GM23338 (cell line): ENCODE results near the gene SFXN1. TPM values are rescaled to one million over a fixed set of nuclear protein-coding genes. Genes with fewer than 3 reads are reported as not detected.
A peak's percentile ranks its signal among the peaks of the same experiment; 100 is the strongest.

ENCODE experiments used
- ATAC-seq: fragments of 200-7000 bp; cut with Tn5 transposase; 3 replicates; pipeline ENCODE4 v1.9.1; 2020
- DNase-seq: peaks from one replicate; pipeline ENCODE4 v3.0.0-alpha.2; 2015; ENCODE audit warnings: low spot score
- H2AFZ ChIP-seq: fragments of 200-600 bp; sonication (generic); 2 replicates; pipeline ENCODE4 v1.8.0; 2016; ENCODE audit warnings: antibody characterized with exemption, mild to moderate bottlenecking, moderate library complexity
- H3F3A ChIP-seq: fragments of 200-600 bp; sonication (generic); replicated peaks from 2 replicates; pipeline ENCODE4 v1.8.0; 2017; ENCODE audit warnings: antibody characterized with exemption, mixed run types, low read depth
- H3K27ac ChIP-seq: fragments of 200-600 bp; sonication (generic); 2 replicates; pipeline ENCODE4 v1.6.1; 2016; ENCODE audit warnings: low read depth
- H3K27me3 ChIP-seq: fragments of 200-600 bp; sonication (generic); 2 replicates; pipeline ENCODE4 v1.8.0; 2016; ENCODE audit warnings: mild to moderate bottlenecking, mixed run types, moderate library complexity; ENCODE audit not compliant: insufficient read depth
- H3K36me3 ChIP-seq: fragments of 200-600 bp; sonication (generic); 2 replicates; pipeline ENCODE4 v1.8.0; 2016; ENCODE audit warnings: mild to moderate bottlenecking; ENCODE audit not compliant: insufficient read depth
- H3K4me1 ChIP-seq: fragments of 200-600 bp; sonication (generic); 2 replicates; pipeline ENCODE4 v1.8.0; 2016; ENCODE audit warnings: mild to moderate bottlenecking, moderate library complexity; ENCODE audit not compliant: insufficient read depth
- H3K4me2 ChIP-seq: fragments of 200-600 bp; sonication (generic); 2 replicates; pipeline ENCODE4 v1.7.1; 2017; ENCODE audit warnings: mixed run types
- H3K4me3 ChIP-seq: fragments of 200-600 bp; sonication (generic); 2 replicates; pipeline ENCODE4 v1.6.1; 2016; ENCODE audit warnings: mixed run types
- H3K79me2 ChIP-seq: fragments of 200-600 bp; sonication (generic); replicated peaks from 2 replicates; pipeline ENCODE4 v1.8.0; 2017; ENCODE audit warnings: mild to moderate bottlenecking; ENCODE audit not compliant: insufficient read depth
- H3K9me2 ChIP-seq: fragments of 200-600 bp; sonication (generic); 2 replicates; pipeline ENCODE4 v1.8.0; 2017; ENCODE audit not compliant: insufficient read depth
- H4K20me1 ChIP-seq: fragments of 200-600 bp; sonication (generic); replicated peaks from 2 replicates; pipeline ENCODE4 v1.8.0; 2017; ENCODE audit warnings: mild to moderate bottlenecking; ENCODE audit not compliant: insufficient read depth
- H3K27ac Mint-ChIP-seq: 2 replicates; pipeline ENCODE4 v1.8.0; 2020; ENCODE audit warnings: inconsistent platforms, mild to moderate bottlenecking, moderate library complexity, mixed read lengths
- H3K27me3 Mint-ChIP-seq: 3 replicates; pipeline ENCODE4 v1.8.0; 2022; ENCODE audit warnings: low read depth, mild to moderate bottlenecking, moderate library complexity, mixed read lengths, inconsistent platforms; ENCODE audit not compliant: insufficient read depth, poor library complexity
- H3K36me3 Mint-ChIP-seq: 3 replicates; pipeline ENCODE4 v1.8.0; 2021; ENCODE audit warnings: low read depth, mild to moderate bottlenecking, inconsistent platforms, moderate library complexity, mixed read lengths
- H3K4me1 Mint-ChIP-seq: 3 replicates; pipeline ENCODE4 v1.8.0; 2020; ENCODE audit warnings: mild to moderate bottlenecking, inconsistent platforms, mixed read lengths
- H3K4me3 Mint-ChIP-seq: 3 replicates; pipeline ENCODE4 v1.8.0; 2021; ENCODE audit warnings: moderate library complexity, mild to moderate bottlenecking, inconsistent platforms, mixed read lengths
- H3K9me3 Mint-ChIP-seq: 3 replicates; pipeline ENCODE4 v1.8.0; 2020; ENCODE audit warnings: moderate library complexity, mild to moderate bottlenecking, inconsistent platforms, mixed read lengths
- CREB1 ChIP-seq: fragments of 250-450 bp; sonication (Bioruptor Pico); IDR thresholded peaks from 2 replicates; pipeline ENCODE4 v1.5.0; 2020; ENCODE audit warnings: low read depth, mild to moderate bottlenecking, moderate library complexity
- CTCF ChIP-seq, 2 experiments: fragments of 200-600 bp in 1 of 2; sonication (generic) in 1 of 2; conservative IDR thresholded peaks; 2 replicates each; pipeline versions ENCODE4 v1.5.1 to v1.6.1; 2016 to 2017; ENCODE audit warnings: antibody characterized with exemption in 2 of 2, low read depth in 2 of 2, mild to moderate bottlenecking in 2 of 2, moderate library complexity in 1 of 2
- EZH2 ChIP-seq: fragments of 200-600 bp; sonication (generic); IDR thresholded peaks from one replicate; pipeline ENCODE4 v1.8.0; 2017; ENCODE audit warnings: antibody characterized with exemption, mild to moderate bottlenecking, low read depth; ENCODE audit not compliant: unreplicated experiment
- EZH2phosphoT487 ChIP-seq: fragments of 200-600 bp; sonication (generic); IDR thresholded peaks from one replicate; pipeline ENCODE4 v1.8.1; 2018; ENCODE audit warnings: antibody characterized with exemption; ENCODE audit not compliant: unreplicated experiment
- JUNB ChIP-seq: IDR thresholded peaks from one replicate; pipeline ENCODE4 v1.6.1; 2016; ENCODE audit warnings: antibody characterized with exemption; ENCODE audit not compliant: unreplicated experiment
- NANOG ChIP-seq: IDR thresholded peaks from 2 replicates; pipeline ENCODE4 v1.6.1; 2016; ENCODE audit warnings: antibody characterized with exemption, borderline replicate concordance
- POLR2AphosphoS5 ChIP-seq: IDR thresholded peaks from 2 replicates; pipeline ENCODE4 v1.6.1; 2016; ENCODE audit warnings: antibody characterized with exemption, low read depth
- STAT1 ChIP-seq: IDR thresholded peaks from one replicate; pipeline ENCODE4 v1.6.1; 2016; ENCODE audit warnings: antibody characterized with exemption; ENCODE audit not compliant: unreplicated experiment
- ZNF114 ChIP-seq: fragments of 250-450 bp; sonication (Bioruptor Pico); IDR thresholded peaks from 2 replicates; pipeline ENCODE4 v1.5.0; 2020; ENCODE audit warnings: mild to moderate bottlenecking, moderate library complexity
- ZNF331 ChIP-seq: fragments of 250-450 bp; sonication (Bioruptor Pico); IDR thresholded peaks from 2 replicates; pipeline ENCODE4 v1.5.0; 2020; ENCODE audit warnings: low read depth, mild to moderate bottlenecking, moderate library complexity
- polyA plus RNA-seq: library from polyadenylated mRNA; unstranded; fragments of >200 nt; fragmentation: Nextera tagmentation; extraction: Ambion mirVana; gene quantifications from 2 replicates; pipeline ENCODE4 v1.2.1, GENCODE V29; 2016
- total RNA-seq: library from RNA; depleted of rRNA; stranded (reverse); fragments of >200 nt; shearing (Covaris generic); gene quantifications from 2 replicates; pipeline ENCODE4 v1.2.3, GENCODE V29; 2014
- TF ChIP-seq, protein P1 (sequence below): fragments of 250-450 bp; sonication (Bioruptor Pico); IDR thresholded peaks from 2 replicates; pipeline ENCODE4 v1.5.0; 2020; ENCODE audit warnings: mild to moderate bottlenecking, moderate library complexity
- TF ChIP-seq, protein P2 (sequence below): IDR thresholded peaks from one replicate; pipeline ENCODE4 v1.6.1; 2018; ENCODE audit warnings: antibody characterized with exemption; ENCODE audit not compliant: unreplicated experiment
- TF ChIP-seq, protein P3 (sequence below): IDR thresholded peaks from 2 replicates; pipeline ENCODE4 v1.6.1; 2016; ENCODE audit warnings: antibody characterized with exemption

SFXN1 gene
- total and polyA plus RNA-seq, 2 experiments from 2014 or later = 44.0 to 97.7 TPM

DNA sequence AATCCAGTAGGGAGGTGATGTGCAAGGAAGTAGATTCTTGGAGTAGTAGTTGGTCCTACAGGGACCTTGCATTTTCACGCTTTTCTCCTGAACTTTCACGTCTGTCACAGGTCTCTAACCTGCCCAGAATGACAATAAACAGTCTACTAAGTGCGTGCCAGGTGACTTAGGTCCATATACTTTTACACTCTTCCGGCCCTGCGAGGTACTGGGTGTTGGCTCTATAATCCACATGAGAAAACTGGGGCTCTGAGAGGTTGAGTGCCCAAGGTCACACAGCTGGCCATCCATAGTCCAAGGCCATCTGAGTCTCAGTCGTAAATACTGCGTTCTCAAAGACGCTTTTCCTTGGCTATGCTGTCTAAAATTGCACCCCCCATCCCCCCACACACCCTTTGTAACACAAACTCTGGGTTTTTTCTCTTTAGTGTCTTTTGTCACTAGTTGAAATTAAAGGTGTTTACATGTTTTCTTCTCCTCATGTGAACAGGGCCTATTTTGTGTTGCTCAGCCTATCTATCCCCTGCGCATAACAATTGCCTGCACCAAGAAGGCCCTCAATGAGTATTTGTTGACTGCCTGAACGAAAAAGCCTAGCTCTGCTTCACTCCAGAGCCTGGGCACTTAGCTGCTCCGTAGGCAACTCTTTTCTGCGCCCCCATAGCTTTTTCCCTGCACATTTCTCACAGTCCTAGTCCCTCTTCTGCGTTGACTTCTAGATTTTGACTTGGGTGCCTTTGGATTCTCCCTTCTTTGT, 943 bp downstream of the SFXN1 start:
- peaks cover 26% of the 10 kb centered on the region for H3K27me3 ChIP-seq
- peak overlapping the region; percentile 94 for H3K4me3 ChIP-seq
- H3K36me3 ChIP-seq = no peaks in the 10 kb centered on the region
- H3K9me3 Mint-ChIP-seq = no peaks in the 10 kb centered on the region
- no peak overlapping the region; the same call in 1 of the 2 replicates for H2AFZ ChIP-seq
- peaks cover 17% of the 10 kb centered on the region for H3K4me1 ChIP-seq
- H3K27ac Mint-ChIP-seq = peak overlapping the region; percentile 22; the same call in 1 of the 2 replicates
- peak; percentile 22 for ATAC-seq
- no peak overlapping the region for H3K27ac ChIP-seq
- peaks cover 29% of the 10 kb centered on the region for H3K4me1 Mint-ChIP-seq
- TF ChIP-seq POLR2AphosphoS5 = no peak
- TF ChIP-seq EZH2 = no peak
- TF ChIP-seq EZH2phosphoT487 = no peak
- TF ChIP-seq, protein P1, sequence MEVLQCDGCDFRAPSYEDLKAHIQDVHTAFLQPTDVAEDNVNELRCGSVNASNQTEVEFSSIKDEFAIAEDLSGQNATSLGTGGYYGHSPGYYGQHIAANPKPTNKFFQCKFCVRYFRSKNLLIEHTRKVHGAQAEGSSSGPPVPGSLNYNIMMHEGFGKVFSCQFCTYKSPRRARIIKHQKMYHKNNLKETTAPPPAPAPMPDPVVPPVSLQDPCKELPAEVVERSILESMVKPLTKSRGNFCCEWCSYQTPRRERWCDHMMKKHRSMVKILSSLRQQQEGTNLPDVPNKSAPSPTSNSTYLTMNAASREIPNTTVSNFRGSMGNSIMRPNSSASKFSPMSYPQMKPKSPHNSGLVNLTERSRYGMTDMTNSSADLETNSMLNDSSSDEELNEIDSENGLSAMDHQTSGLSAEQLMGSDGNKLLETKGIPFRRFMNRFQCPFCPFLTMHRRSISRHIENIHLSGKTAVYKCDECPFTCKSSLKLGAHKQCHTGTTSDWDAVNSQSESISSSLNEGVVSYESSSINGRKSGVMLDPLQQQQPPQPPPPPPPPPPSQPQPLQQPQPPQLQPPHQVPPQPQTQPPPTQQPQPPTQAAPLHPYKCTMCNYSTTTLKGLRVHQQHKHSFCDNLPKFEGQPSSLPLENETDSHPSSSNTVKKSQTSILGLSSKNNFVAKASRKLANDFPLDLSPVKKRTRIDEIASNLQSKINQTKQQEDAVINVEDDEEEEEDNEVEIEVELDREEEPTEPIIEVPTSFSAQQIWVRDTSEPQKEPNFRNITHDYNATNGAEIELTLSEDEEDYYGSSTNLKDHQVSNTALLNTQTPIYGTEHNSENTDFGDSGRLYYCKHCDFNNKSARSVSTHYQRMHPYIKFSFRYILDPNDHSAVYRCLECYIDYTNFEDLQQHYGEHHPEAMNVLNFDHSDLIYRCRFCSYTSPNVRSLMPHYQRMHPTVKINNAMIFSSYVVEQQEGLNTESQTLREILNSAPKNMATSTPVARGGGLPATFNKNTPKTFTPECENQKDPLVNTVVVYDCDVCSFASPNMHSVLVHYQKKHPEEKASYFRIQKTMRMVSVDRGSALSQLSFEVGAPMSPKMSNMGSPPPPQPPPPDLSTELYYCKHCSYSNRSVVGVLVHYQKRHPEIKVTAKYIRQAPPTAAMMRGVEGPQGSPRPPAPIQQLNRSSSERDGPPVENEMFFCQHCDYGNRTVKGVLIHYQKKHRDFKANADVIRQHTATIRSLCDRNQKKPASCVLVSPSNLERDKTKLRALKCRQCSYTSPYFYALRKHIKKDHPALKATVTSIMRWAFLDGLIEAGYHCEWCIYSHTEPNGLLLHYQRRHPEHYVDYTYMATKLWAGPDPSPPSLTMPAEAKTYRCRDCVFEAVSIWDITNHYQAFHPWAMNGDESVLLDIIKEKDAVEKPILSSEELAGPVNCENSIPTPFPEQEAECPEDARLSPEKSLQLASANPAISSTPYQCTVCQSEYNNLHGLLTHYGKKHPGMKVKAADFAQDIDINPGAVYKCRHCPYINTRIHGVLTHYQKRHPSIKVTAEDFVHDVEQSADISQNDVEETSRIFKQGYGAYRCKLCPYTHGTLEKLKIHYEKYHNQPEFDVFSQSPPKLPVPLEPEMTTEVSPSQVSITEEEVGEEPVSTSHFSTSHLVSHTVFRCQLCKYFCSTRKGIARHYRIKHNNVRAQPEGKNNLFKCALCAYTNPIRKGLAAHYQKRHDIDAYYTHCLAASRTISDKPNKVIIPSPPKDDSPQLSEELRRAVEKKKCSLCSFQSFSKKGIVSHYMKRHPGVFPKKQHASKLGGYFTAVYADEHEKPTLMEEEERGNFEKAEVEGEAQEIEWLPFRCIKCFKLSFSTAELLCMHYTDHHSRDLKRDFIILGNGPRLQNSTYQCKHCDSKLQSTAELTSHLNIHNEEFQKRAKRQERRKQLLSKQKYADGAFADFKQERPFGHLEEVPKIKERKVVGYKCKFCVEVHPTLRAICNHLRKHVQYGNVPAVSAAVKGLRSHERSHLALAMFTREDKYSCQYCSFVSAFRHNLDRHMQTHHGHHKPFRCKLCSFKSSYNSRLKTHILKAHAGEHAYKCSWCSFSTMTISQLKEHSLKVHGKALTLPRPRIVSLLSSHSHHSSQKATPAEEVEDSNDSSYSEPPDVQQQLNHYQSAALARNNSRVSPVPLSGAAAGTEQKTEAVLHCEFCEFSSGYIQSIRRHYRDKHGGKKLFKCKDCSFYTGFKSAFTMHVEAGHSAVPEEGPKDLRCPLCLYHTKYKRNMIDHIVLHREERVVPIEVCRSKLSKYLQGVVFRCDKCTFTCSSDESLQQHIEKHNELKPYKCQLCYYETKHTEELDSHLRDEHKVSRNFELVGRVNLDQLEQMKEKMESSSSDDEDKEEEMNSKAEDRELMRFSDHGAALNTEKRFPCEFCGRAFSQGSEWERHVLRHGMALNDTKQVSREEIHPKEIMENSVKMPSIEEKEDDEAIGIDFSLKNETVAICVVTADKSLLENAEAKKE (CRISPR knock-in tag) = no peak
- no peak for TF ChIP-seq CREB1 (CRISPR knock-in tag)
- TF ChIP-seq, protein P2, sequence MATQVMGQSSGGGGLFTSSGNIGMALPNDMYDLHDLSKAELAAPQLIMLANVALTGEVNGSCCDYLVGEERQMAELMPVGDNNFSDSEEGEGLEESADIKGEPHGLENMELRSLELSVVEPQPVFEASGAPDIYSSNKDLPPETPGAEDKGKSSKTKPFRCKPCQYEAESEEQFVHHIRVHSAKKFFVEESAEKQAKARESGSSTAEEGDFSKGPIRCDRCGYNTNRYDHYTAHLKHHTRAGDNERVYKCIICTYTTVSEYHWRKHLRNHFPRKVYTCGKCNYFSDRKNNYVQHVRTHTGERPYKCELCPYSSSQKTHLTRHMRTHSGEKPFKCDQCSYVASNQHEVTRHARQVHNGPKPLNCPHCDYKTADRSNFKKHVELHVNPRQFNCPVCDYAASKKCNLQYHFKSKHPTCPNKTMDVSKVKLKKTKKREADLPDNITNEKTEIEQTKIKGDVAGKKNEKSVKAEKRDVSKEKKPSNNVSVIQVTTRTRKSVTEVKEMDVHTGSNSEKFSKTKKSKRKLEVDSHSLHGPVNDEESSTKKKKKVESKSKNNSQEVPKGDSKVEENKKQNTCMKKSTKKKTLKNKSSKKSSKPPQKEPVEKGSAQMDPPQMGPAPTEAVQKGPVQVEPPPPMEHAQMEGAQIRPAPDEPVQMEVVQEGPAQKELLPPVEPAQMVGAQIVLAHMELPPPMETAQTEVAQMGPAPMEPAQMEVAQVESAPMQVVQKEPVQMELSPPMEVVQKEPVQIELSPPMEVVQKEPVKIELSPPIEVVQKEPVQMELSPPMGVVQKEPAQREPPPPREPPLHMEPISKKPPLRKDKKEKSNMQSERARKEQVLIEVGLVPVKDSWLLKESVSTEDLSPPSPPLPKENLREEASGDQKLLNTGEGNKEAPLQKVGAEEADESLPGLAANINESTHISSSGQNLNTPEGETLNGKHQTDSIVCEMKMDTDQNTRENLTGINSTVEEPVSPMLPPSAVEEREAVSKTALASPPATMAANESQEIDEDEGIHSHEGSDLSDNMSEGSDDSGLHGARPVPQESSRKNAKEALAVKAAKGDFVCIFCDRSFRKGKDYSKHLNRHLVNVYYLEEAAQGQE = no peak
- TF ChIP-seq JUNB = no peak
- no peak for TF ChIP-seq CTCF (conservative IDR thresholded peaks at IDR 0.05; ENCODE audit: low read depth in 2 of 2)
- no peak for TF ChIP-seq ZNF114 (CRISPR knock-in tag)
- no peak for TF ChIP-seq STAT1
- TF ChIP-seq NANOG = no peak
- TF ChIP-seq, protein P3, sequence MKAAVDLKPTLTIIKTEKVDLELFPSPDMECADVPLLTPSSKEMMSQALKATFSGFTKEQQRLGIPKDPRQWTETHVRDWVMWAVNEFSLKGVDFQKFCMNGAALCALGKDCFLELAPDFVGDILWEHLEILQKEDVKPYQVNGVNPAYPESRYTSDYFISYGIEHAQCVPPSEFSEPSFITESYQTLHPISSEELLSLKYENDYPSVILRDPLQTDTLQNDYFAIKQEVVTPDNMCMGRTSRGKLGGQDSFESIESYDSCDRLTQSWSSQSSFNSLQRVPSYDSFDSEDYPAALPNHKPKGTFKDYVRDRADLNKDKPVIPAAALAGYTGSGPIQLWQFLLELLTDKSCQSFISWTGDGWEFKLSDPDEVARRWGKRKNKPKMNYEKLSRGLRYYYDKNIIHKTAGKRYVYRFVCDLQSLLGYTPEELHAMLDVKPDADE = no peak
- TF ChIP-seq ZNF331 (CRISPR knock-in tag) = no peak
- H3K79me2 ChIP-seq = peaks cover 53% of the 10 kb centered on the region
- H4K20me1 ChIP-seq = peaks cover 35% of the 10 kb centered on the region
- peaks cover 17% of the 10 kb centered on the region for H3K27me3 Mint-ChIP-seq
- peak overlapping the region; percentile 94 for H3K4me3 Mint-ChIP-seq
- H3F3A ChIP-seq = 0 out of 2 replicates have a peak, but pooled peaks cover 3% of the 10 kb centered on the region
- DNase-seq = peak; percentile 53
- no peaks in the 10 kb centered on the region for H3K9me2 ChIP-seq
- H3K4me2 ChIP-seq = peak overlapping the region; percentile 98
- peaks cover 40% of the 10 kb centered on the region for H3K36me3 Mint-ChIP-seq
